HG02571 (cell line): Measurements from ENCODE around the gene DYNLT2.

Source experiments
- ATAC-seq: cut with Tn5 transposase; IDR thresholded peaks from one replicate; pipeline ENCODE4 v1.9.1; 2021; ENCODE audit warnings: mild to moderate bottlenecking, moderate library complexity; ENCODE audit not compliant: unreplicated experiment

The DYNLT2 gene

DNA sequence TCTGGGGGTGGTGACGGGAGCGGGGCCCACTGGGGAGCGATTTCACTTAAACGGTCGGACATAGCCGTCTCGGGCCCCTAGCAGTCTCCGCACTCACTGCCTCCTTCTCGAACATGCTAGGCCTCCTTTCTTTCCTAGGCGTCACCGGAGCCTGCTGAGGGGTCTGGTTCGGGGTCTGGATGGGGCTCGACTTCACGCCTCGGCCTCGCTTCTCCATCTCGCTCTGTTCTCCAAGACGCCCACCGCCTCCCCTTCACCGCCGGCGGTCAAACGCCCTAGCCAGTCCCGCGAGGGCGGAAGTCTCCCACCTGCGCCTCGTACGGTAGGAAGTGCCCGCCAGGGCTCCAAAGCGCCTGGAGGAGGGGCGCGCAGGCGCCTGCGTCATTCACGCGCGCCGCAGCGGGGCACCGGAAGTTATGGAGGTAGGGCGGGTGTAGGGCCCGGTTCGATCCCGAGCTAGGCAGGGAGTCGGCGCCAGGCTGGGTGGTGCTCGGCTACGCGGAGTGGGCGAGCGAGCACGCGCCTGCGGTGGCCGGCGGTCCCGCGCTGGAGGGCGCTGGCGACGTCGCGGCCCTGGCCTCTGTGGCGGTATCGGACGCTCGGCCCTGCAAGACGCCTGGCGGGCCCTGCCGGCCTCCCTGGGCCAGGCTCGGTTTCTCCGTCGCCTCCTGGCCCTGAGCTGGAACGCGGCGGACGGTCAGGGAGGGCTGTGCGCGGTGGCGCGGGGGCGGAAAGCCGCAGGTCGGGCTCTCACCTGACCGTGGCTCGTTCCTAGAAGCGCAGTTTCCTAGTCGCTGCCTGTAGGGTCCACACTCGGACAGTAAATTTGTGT lies at the start of gene DYNLT2, which contains the start of gene ERMARD:
Gene DYNLT2, minus strand, starts transcription at position 331 of the 832 bp plus-strand sequence. Its CDS starts 114 bp downstream, at position 217.
Gene ERMARD, plus strand, starts transcription at position 381 of the 832 bp plus-strand sequence. Its CDS starts 36 bp downstream, at position 417.
- peak; percentile 95 for ATAC-seq

GRCh38 chr6:169800668-169801395 lies 49.5 kb upstream of the DYNLT2 start:
- ATAC-seq = no peak

- no peak for ATAC-seq
Measured at GRCh38 chr6:169800116-169800667, 48.8 kb upstream of the DYNLT2 start.

DNA sequence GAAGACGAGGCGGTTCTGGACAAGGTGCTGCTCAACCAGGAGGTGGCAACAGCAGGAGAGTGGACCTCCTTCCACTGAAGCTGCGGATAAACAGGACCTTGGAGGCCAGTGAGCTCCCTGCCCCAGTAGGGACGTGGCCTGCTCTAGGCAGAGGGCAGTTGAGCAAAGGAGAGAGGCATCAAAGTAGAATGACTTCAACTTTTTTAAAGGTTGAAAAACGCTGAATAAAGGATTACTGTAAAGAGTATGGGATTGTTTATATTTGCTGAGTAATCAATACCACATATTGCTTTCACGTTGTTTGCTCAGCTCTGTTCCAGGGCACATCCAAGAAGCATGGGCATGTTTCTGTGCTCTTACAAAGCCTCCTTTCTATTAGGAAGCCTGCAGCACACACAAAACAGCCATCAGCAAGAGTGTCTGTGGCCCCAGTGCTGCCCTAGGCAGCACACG lies 48.1 kb upstream of the DYNLT2 start:
- no peak for ATAC-seq

DNA sequence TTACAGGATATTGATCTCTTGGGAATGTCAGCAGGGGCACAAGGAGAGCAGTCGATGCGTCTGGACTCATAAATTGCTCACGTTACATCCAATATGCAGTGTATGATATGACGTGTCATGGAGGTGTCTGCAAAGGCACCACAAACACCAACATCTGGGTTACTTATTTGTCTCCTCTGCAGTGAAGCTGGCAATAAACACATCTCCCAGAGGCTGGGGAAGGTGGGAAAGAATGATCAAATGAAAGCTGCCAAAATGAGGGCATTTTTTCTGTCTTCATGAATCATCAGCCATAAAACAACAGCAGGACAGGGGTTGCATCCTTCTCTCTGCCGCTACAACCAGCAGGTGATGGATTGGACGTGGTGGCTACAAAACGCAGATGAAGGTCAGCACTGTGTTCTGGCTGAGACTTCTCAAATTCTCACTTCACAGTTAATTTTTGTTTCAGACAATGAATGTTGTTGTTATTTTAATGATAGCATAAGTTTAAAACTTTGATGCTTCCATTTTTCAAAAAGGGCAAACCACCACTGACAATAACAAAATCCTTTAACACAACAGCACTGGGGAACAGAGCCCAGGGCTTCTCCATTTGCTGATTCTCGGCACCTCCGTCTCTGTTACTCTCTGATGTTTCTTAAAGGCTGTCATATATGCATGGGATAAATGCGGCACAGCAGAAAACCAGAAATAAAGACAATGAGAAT lies 47.5 kb upstream of the DYNLT2 start:
- ATAC-seq = no peak

- ATAC-seq = no peak
Measured at GRCh38 chr6:169795196-169795595, 43.8 kb upstream of the DYNLT2 start.

GRCh38 chr6:169794317-169795055 lies 43.1 kb upstream of the DYNLT2 start:
- ATAC-seq = no peak

- no peak for ATAC-seq
Measured at GRCh38 chr6:169793408-169793807, 42.0 kb upstream of the DYNLT2 start.

- ATAC-seq = no peak
Measured at GRCh38 chr6:169792306-169793015, 41.1 kb upstream of the DYNLT2 start.

- no peak for ATAC-seq
Measured at GRCh38 chr6:169791721-169792131, 40.4 kb upstream of the DYNLT2 start.

DNA sequence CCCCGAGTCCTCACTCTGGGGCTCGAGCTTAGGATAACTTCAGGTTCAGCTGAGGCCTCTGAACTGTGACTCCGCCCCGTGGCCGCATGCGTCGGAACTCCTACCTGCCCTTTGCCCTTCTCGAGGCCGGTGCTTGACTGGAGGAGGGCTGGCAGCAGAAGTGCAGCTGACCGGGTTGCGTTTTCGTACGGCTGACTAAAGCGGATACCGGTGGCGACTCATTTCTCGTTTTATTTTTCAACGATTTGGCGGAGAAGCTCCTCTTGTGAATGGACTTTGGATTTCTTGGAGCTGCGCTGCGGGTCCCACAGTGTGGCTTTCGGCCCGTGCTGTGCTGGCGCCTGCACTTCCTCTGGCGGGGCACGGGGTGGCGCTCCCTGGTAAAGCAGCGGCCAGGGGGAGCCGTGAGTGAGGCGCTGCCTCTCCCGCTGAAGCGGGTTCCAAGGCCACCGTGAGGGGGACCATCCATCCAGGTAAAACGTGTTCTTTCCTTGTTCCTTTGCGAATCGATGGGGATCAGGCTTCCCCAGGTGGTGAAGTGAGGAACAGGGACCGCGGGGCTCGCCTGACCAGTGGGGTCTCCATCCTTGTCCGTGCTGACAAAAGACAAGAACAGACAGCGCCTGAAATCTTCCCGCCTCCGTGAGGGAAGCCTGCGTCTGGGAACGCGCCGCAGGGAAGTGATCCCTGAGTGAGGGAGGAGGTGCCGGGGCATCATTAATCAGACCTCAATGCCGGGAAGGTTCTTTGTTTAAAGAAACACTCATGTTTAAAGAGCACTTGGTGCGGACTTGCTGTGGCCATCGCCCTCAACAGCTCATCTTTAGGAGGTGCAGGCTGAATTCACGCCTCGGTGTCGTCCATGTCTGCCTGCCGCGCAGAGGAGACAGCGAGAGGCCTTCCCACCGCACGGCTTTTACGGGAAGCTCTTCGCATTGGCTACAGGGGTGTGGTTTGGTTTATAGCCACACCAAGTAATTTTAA lies 38.9 kb upstream of the DYNLT2 start:
- peak; percentile 95 for ATAC-seq

DNA sequence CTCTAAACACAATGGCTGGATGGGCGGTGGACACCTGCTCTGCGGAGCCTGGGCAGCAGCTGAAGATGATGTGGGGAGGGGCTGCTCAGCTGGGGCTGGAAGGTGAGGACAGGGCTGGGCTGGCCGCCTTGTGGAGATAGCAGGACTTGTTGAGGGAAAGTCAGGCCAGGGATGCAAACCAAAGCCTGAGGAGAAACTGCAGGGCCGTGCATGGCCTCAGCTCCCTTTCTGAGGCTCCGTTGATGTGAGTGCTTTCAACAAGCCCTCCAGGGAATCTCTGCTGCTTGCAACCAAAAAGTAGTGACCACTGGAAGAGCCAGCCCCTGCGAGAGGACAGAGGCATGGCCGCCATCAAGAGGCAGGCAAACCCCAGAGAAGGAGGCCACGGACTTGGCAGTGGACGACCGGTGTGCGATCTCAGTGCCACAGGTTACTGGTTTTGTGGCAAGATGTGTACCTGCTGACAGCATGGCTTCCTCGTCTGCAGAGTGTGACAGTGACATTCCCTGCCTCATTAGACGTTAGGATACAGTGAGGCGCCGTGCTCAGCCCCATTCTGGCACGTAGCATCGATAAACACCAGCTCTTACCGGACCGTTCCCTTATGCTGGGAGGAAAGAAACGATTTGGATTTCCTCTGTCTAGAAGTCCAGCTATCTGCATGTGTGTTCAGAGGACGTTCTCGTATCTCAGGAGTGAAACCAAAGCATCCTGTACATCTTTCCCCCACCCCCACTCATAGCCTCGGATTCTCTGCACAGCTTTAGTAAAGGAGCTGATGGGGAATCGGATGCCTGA lies 38.0 kb upstream of the DYNLT2 start:
- no peak for ATAC-seq

GRCh38 chr6:169788809-169789145 lies 37.4 kb upstream of the DYNLT2 start:
- no peak for ATAC-seq

DNA sequence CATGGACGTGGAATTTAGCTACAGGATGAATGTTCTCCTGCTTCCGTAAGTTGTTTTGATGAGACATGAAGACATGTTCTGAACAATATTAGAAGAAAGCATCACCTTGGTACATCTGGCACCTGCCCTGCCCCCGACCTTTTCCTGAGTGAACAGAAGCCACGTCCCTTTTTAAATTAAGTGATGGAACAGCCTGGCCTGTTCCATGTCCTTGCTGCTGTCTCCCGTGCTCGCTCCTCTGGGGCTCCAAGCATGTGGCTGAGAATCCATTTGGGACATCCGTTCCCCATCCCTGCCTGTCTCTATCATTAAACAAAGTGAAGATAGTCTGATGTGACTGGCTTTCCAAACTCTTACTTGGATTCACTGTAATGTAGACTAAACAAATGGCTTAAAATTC lies 36.4 kb upstream of the DYNLT2 start:
- ATAC-seq = no peak

GRCh38 chr6:169786349-169786748 lies 35.0 kb upstream of the DYNLT2 start:
- ATAC-seq = no peak

GRCh38 chr6:169785566-169785965 lies 34.2 kb upstream of the DYNLT2 start:
- ATAC-seq = no peak

DNA sequence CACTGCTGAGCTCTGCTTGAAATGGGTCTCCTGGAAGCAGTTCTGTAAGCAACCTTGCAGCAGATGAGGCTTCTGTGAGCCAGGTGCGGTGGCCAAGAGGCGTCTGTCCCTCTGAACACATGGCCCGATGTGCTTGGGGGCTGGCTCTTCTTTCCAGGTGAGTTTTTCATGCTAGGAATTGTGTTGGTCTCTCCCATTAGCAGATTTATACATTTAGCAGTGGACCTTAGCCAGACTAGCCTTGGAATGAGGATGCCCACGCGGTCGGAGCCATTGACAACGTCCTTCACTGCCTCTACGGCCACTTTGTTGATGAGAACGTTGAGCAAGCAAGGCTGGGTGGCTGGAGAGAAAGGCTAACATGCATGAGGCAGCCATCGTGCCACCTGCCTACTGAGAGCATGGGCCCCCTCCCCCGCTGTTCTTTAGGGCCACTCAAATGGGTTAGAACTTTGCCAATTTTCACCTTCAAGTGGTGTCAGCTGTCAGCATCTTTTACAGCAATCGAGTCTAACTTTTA lies 33.5 kb upstream of the DYNLT2 start:
- ATAC-seq = no peak
